H1 (cell line): ENCODE results near the gene NBDY. TPM values are rescaled to one million over a fixed set of nuclear protein-coding genes. Genes with fewer than 3 reads are reported as not detected.

Source experiments
- CTCF ChIA-PET: fragments of 300-600 bp; sonication (Branson Sonifier 250); formaldehyde crosslinking; loops from one replicate; lab custom pipeline; 2021; ENCODE audit not compliant: partially characterized antibody; lab: Charles Lee
- POLR2A ChIA-PET: fragments of 300-600 bp; sonication (Branson Sonifier 250); formaldehyde crosslinking; loops from one replicate; lab custom pipeline; 2021; ENCODE audit warnings: inconsistent platforms; ENCODE audit not compliant: partially characterized antibody; lab: Charles Lee
- DNase-seq, 2 experiments: peaks; one replicate each; pipeline versions ENCODE4 v3.0.0 to v3.0.0-alpha.2; 2010 to 2022; ENCODE audit warnings: low spot score in 2 of 2, low read depth in 1 of 2, mixed read lengths in 1 of 2
- FAIRE-seq: peaks from 2 replicates; lab custom pipeline; 2011; peaks lifted over from hg19 to GRCh38; lab: Jason Lieb, UNC
- H2AFZ ChIP-seq: 2 replicates; pipeline ENCODE4 v1.8.1; 2012; ENCODE audit warnings: low read length, inconsistent platforms
- H2AK5ac ChIP-seq: 2 replicates; pipeline ENCODE4 v1.6.1; 2013; ENCODE audit warnings: low read depth, low read length
- H2BK120ac ChIP-seq: replicated peaks from 2 replicates; pipeline ENCODE3; 2013; ENCODE audit warnings: low read depth, low read length, inconsistent platforms
- H2BK12ac ChIP-seq: 2 replicates; pipeline ENCODE4 v1.6.1; 2013; ENCODE audit warnings: low read depth, low read length
- H2BK15ac ChIP-seq: 2 replicates; pipeline ENCODE4 v1.6.1; 2013; ENCODE audit warnings: low read length
- H2BK20ac ChIP-seq: 2 replicates; pipeline ENCODE4 v1.6.1; 2013; ENCODE audit warnings: low read length
- H2BK5ac ChIP-seq: 2 replicates; pipeline ENCODE4 v1.6.1; 2013; ENCODE audit warnings: low read depth, low read length
- H3K14ac ChIP-seq: 2 replicates; pipeline ENCODE4 v1.6.1; 2013; ENCODE audit warnings: inconsistent platforms; ENCODE audit not compliant: insufficient read length
- H3K18ac ChIP-seq: 2 replicates; pipeline ENCODE4 v1.6.1; 2013; ENCODE audit warnings: low read length; ENCODE audit errors: extremely low read depth
- H3K23ac ChIP-seq: 2 replicates; pipeline ENCODE4 v1.6.1; 2013; ENCODE audit warnings: inconsistent platforms; ENCODE audit not compliant: insufficient read length
- H3K23me2 ChIP-seq: 2 replicates; pipeline ENCODE4 v1.6.1; 2013; ENCODE audit warnings: low read depth, low read length
- H3K27ac ChIP-seq: 2 replicates; pipeline ENCODE4 v1.6.1; 2011; ENCODE audit warnings: low read depth, low read length, inconsistent platforms
- H3K27me3 ChIP-seq, 4 experiments: replicated peaks in 1 of 4; 1 replicate in 1 of 4; 2 replicates in 3 of 4; pipeline versions ENCODE4 v1.6.1 to v1.8.1; 2011 to 2013; ENCODE audit warnings: low read length in 3 of 4, mild to moderate bottlenecking in 3 of 4, inconsistent platforms in 2 of 4, mixed read lengths in 2 of 4, moderate library complexity in 1 of 4; ENCODE audit not compliant: control insufficient read depth in 3 of 4, insufficient read depth in 3 of 4; ENCODE audit errors: extremely low read depth in 1 of 4
- H3K36me3 ChIP-seq, 4 experiments: 2 replicates each; pipeline versions ENCODE4 v1.6.1 to v1.8.1; 2011 to 2013; ENCODE audit warnings: mild to moderate bottlenecking in 4 of 4, low read length in 3 of 4, moderate library complexity in 2 of 4, control low read depth in 1 of 4, inconsistent platforms in 1 of 4; ENCODE audit not compliant: insufficient read depth in 4 of 4, control insufficient read depth in 2 of 4
- H3K4ac ChIP-seq: replicated peaks from 2 replicates; pipeline ENCODE3; 2013; ENCODE audit warnings: low read length, low read depth, mixed read lengths, inconsistent platforms; ENCODE audit not compliant: insufficient read length
- H3K4me1 ChIP-seq, 4 experiments: replicated peaks in 1 of 4; 1 replicate in 1 of 4; 2 replicates in 3 of 4; pipeline versions ENCODE4 v1.6.1 to v1.8.1; 2011 to 2013; ENCODE audit warnings: low read length in 3 of 4, inconsistent platforms in 2 of 4, mixed read lengths in 1 of 4; ENCODE audit not compliant: insufficient read depth in 4 of 4, control insufficient read depth in 3 of 4
- H3K4me2 ChIP-seq, 2 experiments: 2 replicates each; pipeline versions ENCODE4 v1.6.1 to v1.8.1; 2011 to 2013; ENCODE audit warnings: low read depth in 2 of 2, low read length in 2 of 2, control low read depth in 1 of 2, inconsistent platforms in 1 of 2, mild to moderate bottlenecking in 1 of 2; ENCODE audit not compliant: insufficient read depth in 1 of 2
- H3K4me3 ChIP-seq, 4 experiments: fragments of 200-600, 300-600 bp in 1 of 4; sonication (generic), shearing (Covaris generic), sonication (Bioruptor Twin) in 1 of 4; 2 replicates each; pipeline versions ENCODE4 v1.5.1 to v1.8.1; 2011 to 2016; ENCODE audit warnings: low read length in 4 of 4, low read depth in 3 of 4, control low read depth in 2 of 4, inconsistent platforms in 2 of 4, mild to moderate bottlenecking in 2 of 4, mixed read lengths in 1 of 4, moderate library complexity in 1 of 4; ENCODE audit not compliant: insufficient read depth in 2 of 4; ENCODE audit errors: extremely low read depth in 1 of 4
- H3K56ac ChIP-seq: replicated peaks from 2 replicates; pipeline ENCODE3; 2013; ENCODE audit warnings: low read depth, mild to moderate bottlenecking, mixed read lengths, low read length, inconsistent platforms; ENCODE audit not compliant: insufficient read length
- H3K79me1 ChIP-seq: 2 replicates; pipeline ENCODE4 v1.6.1; 2013; ENCODE audit warnings: low read depth, low read length, control low read depth
- H3K79me2 ChIP-seq, 2 experiments: 2 replicates each; pipeline versions ENCODE4 v1.6.1 to v1.8.1; 2012 to 2013; ENCODE audit warnings: low read length in 2 of 2, mild to moderate bottlenecking in 2 of 2, inconsistent platforms in 1 of 2; ENCODE audit not compliant: insufficient read depth in 2 of 2, control insufficient read depth in 1 of 2
- H3K9ac ChIP-seq, 4 experiments: replicated peaks in 1 of 4; 1 replicate in 1 of 4; 2 replicates in 3 of 4; pipeline versions ENCODE4 v1.6.1 to v1.8.1; 2011 to 2013; ENCODE audit warnings: low read depth in 3 of 4, low read length in 3 of 4, control low read depth in 2 of 4, mild to moderate bottlenecking in 2 of 4, moderate library complexity in 2 of 4, inconsistent platforms in 1 of 4; ENCODE audit errors: extremely low read depth in 1 of 4
- H3K9me3 ChIP-seq, 2 experiments: 2 replicates each; pipeline versions ENCODE4 v1.6.1 to v1.8.1; 2012 to 2013; ENCODE audit warnings: mild to moderate bottlenecking in 2 of 2, moderate library complexity in 2 of 2, control low read depth in 1 of 2, inconsistent platforms in 1 of 2, low read depth in 1 of 2, low read length in 1 of 2, mixed read lengths in 1 of 2; ENCODE audit not compliant: insufficient read depth in 2 of 2
- H4K20me1 ChIP-seq, 2 experiments: replicated peaks in 1 of 2; 2 replicates each; pipeline versions ENCODE3 to v1.8.1; 2011 to 2013; ENCODE audit warnings: inconsistent platforms in 2 of 2, low read length in 2 of 2, mild to moderate bottlenecking in 1 of 2; ENCODE audit not compliant: insufficient read depth in 2 of 2, control insufficient read depth in 1 of 2
- H4K5ac ChIP-seq: 2 replicates; pipeline ENCODE4 v1.6.1; 2013; ENCODE audit warnings: low read length, low read depth, mixed read lengths, inconsistent platforms; ENCODE audit not compliant: insufficient read length
- H4K8ac ChIP-seq: 2 replicates; pipeline ENCODE4 v1.8.0; 2013; ENCODE audit warnings: mild to moderate bottlenecking, moderate library complexity, low read length, inconsistent platforms; ENCODE audit not compliant: insufficient read depth; ENCODE audit errors: extremely low read depth
- H4K91ac ChIP-seq: replicated peaks from 2 replicates; pipeline ENCODE3; 2013; ENCODE audit warnings: low read length, mixed read lengths, inconsistent platforms; ENCODE audit not compliant: insufficient read length
- JUN ChIP-seq: IDR thresholded peaks from 2 replicates; pipeline ENCODE4 v1.6.1; 2011; ENCODE audit warnings: low read depth, mild to moderate bottlenecking, improper control_type of control experiment, low read length
- SIRT6 ChIP-seq: IDR thresholded peaks from one replicate; pipeline ENCODE4 v1.7.1; 2012; ENCODE audit warnings: low read length, inconsistent platforms
- YY1 ChIP-seq: IDR thresholded peaks from 2 replicates; pipeline ENCODE4 v1.6.1; 2011; ENCODE audit warnings: low read depth, mild to moderate bottlenecking, low read length
- WGBS, 2 experiments: shearing (Covaris generic) in 1 of 2; methylation state at CpG; one replicate each; pipeline versions ENCODE4 v1.1.6 to v1.1.7; 2013 to 2015; ENCODE audit warnings: low lambda C conversion rate in 2 of 2, mixed read lengths in 2 of 2, inconsistent platforms in 1 of 2, low coverage in 1 of 2, missing lambda C conversion rate in 1 of 2; ENCODE audit not compliant: insufficient replicate concordance in 2 of 2, insufficient coverage in 1 of 2, insufficient read length in 1 of 2; ENCODE audit errors: extremely low coverage in 1 of 2, missing lambda C conversion rate in 1 of 2; 5-methylcytosine and 5-hydroxymethylcytosine counted together
- polyA plus RNA-seq, 7 experiments: library from polyadenylated mRNA; depleted of rRNA in 3 of 7; stranded (reverse) in 5 of 7; unstranded in 2 of 7; fragments of >200 nt in 5 of 7; fragments of 200-250 nt in 2 of 7; gene quantifications; 1 replicate in 5 of 7; 2 replicates in 1 of 7; 4 replicates in 1 of 7; pipeline versions ENCODE4 v1.2.1 to v1.2.3, GENCODE V29; 2011 to 2013; ENCODE audit warnings: missing spikeins in 2 of 7, mixed read lengths in 2 of 7
- total RNA-seq: library from RNA; stranded (reverse); fragmentation: NEBNext Ultra II Directional; extraction: Animal tissue kit (Norgen Biotek cat#: 25700); gene quantifications from 2 replicates; pipeline ENCODE4 v1.2.1, GENCODE V29; 2021

The NBDY gene
- total and polyA plus RNA-seq, 2 of the 8 experiments (the other 6 are each of a cell fraction or from before 2014, with no cell fraction given): 42.3 to 57.8 TPM

DNA sequence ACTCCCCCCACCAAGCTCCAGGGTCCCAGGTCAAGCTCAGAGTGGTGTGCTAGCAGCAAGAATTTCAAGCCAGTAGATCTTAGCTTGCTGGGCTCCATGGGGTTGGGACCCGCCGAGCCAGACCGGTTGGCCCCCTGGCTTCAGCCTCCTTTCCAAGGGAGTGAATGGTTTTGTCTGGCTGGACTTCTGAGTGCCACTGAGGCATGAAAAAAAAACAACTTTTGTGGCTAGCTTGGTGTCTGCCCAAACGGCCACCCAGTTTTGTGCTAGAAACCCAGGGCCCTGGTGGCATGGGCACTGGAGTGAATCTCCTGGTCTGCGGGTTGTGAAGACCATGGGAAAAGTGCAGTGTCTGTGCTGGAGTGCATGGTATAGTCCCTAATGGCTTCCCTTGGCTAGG, 82.6 kb downstream of the NBDY start:
- Histone ChIP-seq H3K23me2 (no peaks in the 10 kb centered on the region), H3K36me3 (no peaks in the 10 kb centered on the region), H3K4me2 (no peak overlapping the region), H3K27me3 (no peaks in the 10 kb centered on the region), H2BK120ac (no peak overlapping the region), H2BK20ac (no peak overlapping the region), H3K27ac (no peak overlapping the region), H2BK15ac (no peak overlapping the region), H3K79me2 (no peaks in the 10 kb centered on the region; a peak in 1 of 4 replicates), H2AK5ac (no peak overlapping the region), H4K20me1 (no peaks in the 10 kb centered on the region), H2AFZ (no peak overlapping the region), H3K4me1 (no peaks in the 10 kb centered on the region), H2BK5ac (no peak overlapping the region), H4K8ac (no peak overlapping the region), H2BK12ac (no peak overlapping the region), H3K4ac (no peak overlapping the region), H3K4me3 (no peak overlapping the region), H3K23ac (no peak overlapping the region), H3K79me1 (no peaks in the 10 kb centered on the region), H4K5ac (no peak overlapping the region), H3K9ac (no peak overlapping the region), H3K9me3 (no peaks in the 10 kb centered on the region), H3K56ac (no peak overlapping the region), H3K14ac (no peak overlapping the region), H3K18ac (no peak overlapping the region), H4K91ac (no peak overlapping the region)
- FAIRE-seq (no peak), DNase-seq (no peak)
- 100% methylated on average over 1 of the region's 5 CpGs; no CpG with 5 or more reads in 1 of the 2 experiments for WGBS, 2 experiments
- no peak for TF ChIP-seq SIRT6
- TF ChIP-seq YY1: no peak
- no peak for TF ChIP-seq JUN
- POLR2A ChIA-PET: no interaction called here
- CTCF ChIA-PET: no interaction called here
